ENCODE results near the gene WNT3A. TPM values are rescaled to one million over a fixed set of nuclear protein-coding genes. Genes with fewer than 3 reads are reported as not detected.

WNT3A gene
- total RNA-seq, 4 donors from 2014 or later, result not detected

DNA sequence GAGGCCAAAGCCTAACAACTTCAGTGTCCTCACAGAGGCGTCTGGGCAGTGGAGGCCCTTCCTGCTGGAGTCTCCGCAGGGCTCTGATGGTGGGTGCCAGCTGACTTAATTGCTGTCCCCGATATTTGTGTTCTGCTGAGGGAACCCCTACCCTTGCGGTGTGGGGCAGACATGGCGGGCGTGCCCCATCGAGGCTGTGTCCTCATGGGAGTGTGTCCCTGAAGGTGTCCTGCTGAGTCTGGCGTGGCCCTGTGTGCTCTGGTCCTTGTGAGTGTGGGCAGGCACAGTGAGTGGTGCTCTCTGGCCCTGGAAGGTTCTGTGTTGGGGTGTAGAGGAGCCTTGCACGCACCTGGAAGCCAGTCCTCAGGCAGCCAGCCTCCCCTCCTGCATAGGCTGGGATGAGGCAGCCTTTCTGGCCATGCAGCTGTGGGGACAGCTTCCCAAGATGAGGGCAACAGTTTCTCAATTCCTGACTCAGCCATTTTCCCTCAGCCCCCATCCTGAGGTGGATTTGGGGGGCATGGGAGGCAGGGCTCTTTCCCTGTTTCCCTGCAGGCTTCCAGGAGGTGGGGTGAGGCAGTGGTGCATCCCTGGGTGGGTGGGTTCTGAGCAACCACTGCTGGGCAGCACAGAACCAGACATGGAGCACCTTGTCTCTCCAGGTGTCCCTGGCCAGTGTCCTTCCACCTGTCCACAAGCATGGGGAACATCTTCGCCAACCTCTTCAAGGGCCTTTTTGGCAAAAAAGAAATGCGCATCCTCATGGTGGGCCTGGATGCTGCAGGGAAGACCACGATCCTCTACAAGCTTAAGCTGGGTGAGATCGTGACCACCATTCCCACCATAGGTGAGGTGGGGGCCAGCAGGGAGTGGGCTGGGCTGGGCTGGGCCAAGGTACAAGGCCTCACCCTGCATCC lies 89.9 kb downstream of the WNT3A start:
- TF ChIP-seq, protein P1, sequence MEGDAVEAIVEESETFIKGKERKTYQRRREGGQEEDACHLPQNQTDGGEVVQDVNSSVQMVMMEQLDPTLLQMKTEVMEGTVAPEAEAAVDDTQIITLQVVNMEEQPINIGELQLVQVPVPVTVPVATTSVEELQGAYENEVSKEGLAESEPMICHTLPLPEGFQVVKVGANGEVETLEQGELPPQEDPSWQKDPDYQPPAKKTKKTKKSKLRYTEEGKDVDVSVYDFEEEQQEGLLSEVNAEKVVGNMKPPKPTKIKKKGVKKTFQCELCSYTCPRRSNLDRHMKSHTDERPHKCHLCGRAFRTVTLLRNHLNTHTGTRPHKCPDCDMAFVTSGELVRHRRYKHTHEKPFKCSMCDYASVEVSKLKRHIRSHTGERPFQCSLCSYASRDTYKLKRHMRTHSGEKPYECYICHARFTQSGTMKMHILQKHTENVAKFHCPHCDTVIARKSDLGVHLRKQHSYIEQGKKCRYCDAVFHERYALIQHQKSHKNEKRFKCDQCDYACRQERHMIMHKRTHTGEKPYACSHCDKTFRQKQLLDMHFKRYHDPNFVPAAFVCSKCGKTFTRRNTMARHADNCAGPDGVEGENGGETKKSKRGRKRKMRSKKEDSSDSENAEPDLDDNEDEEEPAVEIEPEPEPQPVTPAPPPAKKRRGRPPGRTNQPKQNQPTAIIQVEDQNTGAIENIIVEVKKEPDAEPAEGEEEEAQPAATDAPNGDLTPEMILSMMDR (IDR thresholded peaks at IDR 0.05; ENCODE audit: low read depth), result no peak

DNA sequence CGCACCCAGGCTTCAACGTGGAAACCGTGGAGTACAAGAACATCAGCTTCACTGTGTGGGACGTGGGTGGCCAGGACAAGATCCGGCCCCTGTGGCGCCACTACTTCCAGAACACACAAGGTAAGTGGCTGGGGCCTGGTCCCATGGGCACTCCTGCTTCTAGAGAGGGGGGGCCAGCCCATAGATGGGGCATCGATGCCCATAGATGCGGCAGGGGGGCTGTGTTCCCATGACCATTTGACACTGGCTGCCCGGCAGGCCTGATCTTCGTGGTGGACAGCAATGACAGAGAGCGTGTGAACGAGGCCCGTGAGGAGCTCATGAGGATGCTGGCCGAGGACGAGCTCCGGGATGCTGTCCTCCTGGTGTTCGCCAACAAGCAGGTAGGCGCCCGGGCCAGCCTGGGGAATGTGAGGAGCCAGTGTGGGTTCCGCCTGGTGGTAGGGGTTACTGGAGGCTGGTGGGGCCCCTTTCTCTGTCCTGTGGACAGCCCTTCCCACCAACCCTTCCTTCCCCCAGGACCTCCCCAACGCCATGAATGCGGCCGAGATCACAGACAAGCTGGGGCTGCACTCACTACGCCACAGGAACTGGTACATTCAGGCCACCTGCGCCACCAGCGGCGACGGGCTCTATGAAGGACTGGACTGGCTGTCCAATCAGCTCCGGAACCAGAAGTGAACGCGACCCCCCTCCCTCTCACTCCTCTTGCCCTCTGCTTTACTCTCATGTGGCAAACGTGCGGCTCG lies 90.7 kb downstream of the WNT3A start:
- TF ChIP-seq, protein P1 (IDR thresholded peaks at IDR 0.05; ENCODE audit: low read depth), result no peak

DNA sequence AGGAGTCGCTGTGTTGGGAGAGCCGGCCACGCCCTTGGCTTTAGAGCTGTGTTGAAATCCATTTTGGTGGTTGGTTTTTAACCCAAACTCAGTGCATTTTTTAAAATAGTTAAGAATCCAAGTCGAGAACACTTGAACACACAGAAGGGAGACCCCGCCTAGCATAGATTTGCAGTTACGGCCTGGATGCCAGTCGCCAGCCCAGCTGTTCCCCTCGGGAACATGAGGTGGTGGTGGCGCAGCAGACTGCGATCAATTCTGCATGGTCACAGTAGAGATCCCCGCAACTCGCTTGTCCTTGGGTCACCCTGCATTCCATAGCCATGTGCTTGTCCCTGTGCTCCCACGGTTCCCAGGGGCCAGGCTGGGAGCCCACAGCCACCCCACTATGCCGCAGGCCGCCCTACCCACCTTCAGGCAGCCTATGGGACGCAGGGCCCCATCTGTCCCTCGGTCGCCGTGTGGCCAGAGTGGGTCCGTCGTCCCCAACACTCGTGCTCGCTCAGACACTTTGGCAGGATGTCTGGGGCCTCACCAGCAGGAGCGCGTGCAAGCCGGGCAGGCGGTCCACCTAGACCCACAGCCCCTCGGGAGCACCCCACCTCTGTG lies 91.6 kb downstream of the WNT3A start:
- TF ChIP-seq, protein P1 (IDR thresholded peaks at IDR 0.05; ENCODE audit: low read depth), result no peak

DNA sequence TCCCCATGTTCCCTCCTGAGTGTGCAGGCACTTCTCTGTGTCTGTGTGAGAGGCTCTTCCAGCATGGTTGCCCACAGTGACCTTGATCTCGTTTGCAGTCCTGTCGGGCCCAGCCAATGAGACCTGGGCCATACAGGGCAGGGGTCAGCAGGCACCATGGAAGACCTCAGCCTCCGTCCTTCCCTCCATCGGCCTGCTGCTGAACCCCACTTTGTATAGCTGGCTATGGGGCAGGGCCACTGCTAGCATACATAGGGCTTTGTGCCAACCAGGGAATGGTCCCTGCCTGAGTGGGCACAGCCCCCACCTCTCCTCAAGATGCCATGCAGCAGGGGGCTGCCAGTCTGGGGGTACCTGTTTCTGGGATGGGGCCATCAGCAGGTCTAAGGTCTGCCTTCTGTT lies 92.5 kb downstream of the WNT3A start:
- TF ChIP-seq, protein P1 (IDR thresholded peaks at IDR 0.05; ENCODE audit: low read depth), result no peak

DNA sequence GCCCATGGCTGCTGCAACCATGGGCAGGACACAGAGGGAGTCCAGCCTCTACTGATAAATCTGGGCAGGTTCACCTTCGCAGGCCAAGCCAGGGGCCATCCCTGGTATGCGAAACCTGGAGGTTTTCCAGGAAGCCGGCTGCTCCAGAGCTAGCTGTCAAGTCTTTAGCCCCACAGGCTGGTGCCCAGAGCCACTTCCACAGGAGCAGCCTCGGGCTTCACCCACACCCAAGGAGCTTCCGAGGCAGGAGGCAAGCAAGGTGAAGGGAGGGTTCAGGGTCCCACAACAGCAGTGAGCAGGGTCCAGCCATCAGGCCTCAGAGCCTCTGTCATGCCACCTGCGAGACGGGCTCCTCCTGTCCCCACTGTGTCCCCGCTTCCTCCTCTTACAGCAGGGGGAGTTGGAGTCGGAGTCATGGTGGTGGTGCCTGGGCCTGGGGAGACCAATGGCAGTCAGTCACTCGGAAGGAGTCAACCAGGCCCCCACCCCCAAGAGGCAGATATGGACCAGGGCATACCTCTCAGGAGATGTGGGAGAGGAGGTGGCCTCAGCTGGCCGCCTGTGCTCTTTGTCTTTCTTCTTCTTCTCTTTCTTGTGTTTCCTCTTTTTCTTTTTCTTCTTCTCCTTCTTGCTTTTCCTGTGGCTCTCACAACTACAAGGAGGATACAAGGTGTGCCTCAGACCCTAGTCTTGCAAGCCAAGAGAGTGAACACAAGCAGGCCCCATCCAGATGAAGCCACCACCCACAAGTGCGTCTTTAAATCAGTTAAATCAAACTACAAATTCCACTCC lies 94.2 kb downstream of the WNT3A start:
- TF ChIP-seq, protein P1 (IDR thresholded peaks at IDR 0.05; ENCODE audit: low read depth), result no peak

DNA sequence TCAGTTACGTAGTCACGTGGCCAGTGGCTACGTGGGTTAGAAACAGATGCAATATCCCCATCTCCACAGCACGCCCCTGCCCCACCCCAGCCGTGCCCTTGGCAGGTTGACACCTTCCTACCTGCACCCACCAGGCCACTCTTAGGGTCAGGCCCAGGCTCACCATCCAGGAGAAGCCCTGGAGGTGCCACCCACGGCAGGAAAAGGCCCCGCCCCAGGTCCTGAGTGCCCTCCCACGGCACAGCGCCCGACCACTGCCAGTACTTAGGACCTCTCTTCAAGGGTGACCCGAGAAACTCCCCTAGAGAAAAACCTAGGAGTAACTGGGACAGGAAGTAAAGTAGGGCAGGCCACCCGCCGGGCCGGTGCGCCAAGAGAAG lies 94.8 kb downstream of the WNT3A start:
- TF ChIP-seq, protein P1 (IDR thresholded peaks at IDR 0.05; ENCODE audit: low read depth), result no peak
